HG03520 (cell line): Measurements from ENCODE around the gene C2orf42.
A peak's percentile ranks its signal among the peaks of the same experiment; 100 is the strongest.
"Not testable (repeated sequence)": the region's sequence is repeated elsewhere in the genome, so short reads cannot be mapped to it uniquely, and the experiment has no call there.

ENCODE experiments used
- ATAC-seq: cut with Tn5 transposase; IDR thresholded peaks from one replicate; pipeline ENCODE4 v1.9.1; 2021; ENCODE audit warnings: mild to moderate bottlenecking, moderate library complexity; ENCODE audit not compliant: unreplicated experiment

C2orf42 gene

GRCh38 chr2:70133491-70134322, 57.1 kb downstream of the C2orf42 start:
- ATAC-seq = no peak

GRCh38 chr2:70133127-70133452, 57.7 kb downstream of the C2orf42 start:
- ATAC-seq = no peak

GRCh38 chr2:70132244-70133126, 58.3 kb downstream of the C2orf42 start:
- ATAC-seq = peak; percentile 41

- not testable (repeated sequence) for ATAC-seq
Observed at GRCh38 chr2:70131344-70132143, 59.3 kb downstream of the C2orf42 start.

GRCh38 chr2:70128005-70128404, 62.8 kb downstream of the C2orf42 start:
- no peak for ATAC-seq

- ATAC-seq = no peak
Observed at GRCh38 chr2:70126413-70126812, 64.4 kb downstream of the C2orf42 start.

- ATAC-seq = no peak
Observed at GRCh38 chr2:70125498-70125898, 65.3 kb downstream of the C2orf42 start.

- no peak for ATAC-seq
Observed at GRCh38 chr2:70124983-70125480, 65.8 kb downstream of the C2orf42 start.

- ATAC-seq = no peak
Observed at GRCh38 chr2:70123829-70124116, 67.0 kb downstream of the C2orf42 start.

- ATAC-seq = no peak
Observed at GRCh38 chr2:70123051-70123828, 67.6 kb downstream of the C2orf42 start.

- no peak for ATAC-seq
Observed at GRCh38 chr2:70122470-70122869, 68.3 kb downstream of the C2orf42 start.

GRCh38 chr2:70121627-70122372, 69.0 kb downstream of the C2orf42 start:
- ATAC-seq = no peak

- ATAC-seq = no peak
Observed at GRCh38 chr2:70118798-70119454, 71.9 kb downstream of the C2orf42 start.

- no peak for ATAC-seq
Observed at GRCh38 chr2:70116936-70117552, 73.8 kb downstream of the C2orf42 start.

- ATAC-seq = no peak
Observed at GRCh38 chr2:70115646-70116442, 75.0 kb downstream of the C2orf42 start.

GRCh38 chr2:70113359-70114070, 77.3 kb downstream of the C2orf42 start:
- ATAC-seq = no peak
